Stimulated activated CD8-positive, alpha-beta memory T cell treated with anti-CD3 and anti-CD28 coated beads, Interleukin-12 subunit alpha, Interleukin-12 subunit beta, amount 100 ng/mL, for 1 hour (primary cell): ENCODE results near the gene FNDC8.
"Not testable (repeated sequence)": the region's sequence is repeated elsewhere in the genome, so short reads cannot be mapped to it uniquely, and the experiment has no call there.

Source experiments
- DNase-seq: peaks from one replicate; pipeline ENCODE4 v3.0.0-alpha.2; 2020; ENCODE audit warnings: low read depth

The FNDC8 gene

DNA sequence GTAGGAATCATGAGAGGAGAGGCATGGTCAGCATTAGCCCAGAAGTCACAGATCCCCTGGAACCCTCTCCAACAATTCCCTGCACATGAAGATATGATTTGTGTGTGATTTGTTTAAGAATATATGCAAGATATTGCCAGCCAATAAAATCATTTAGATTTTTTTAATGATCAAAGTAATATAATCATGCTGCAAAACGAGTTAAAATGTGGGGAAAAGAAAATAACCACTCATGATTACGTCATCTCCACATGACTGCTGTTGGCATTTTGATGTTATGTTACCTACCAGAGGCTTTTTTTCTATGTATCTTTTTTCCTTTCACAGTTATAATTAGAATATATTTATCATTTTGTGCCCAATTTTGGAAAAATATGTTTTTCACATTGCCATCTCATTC is 50.4 kb downstream of the FNDC8 start:
- no peak for DNase-seq

DNA sequence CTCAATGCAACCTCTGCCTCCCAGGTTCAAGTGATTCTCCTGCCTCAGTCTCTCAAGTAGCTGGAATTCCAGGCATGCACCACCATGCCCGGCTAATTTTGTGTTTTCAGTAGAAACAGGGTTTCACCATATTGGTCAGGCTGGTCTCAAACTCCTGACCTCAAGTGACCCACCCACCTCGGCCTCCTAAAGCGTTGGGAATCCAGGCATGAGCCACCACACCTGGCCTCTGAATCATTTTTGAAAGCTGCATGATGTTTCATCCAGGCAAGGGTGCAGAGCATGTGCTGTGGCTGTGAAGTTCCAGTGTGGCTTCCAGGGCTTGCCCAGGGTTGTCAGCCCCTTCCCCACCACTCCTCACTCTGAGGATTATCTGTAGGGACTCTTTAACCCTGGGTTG is 50.9 kb downstream of the FNDC8 start:
- not testable (repeated sequence) for DNase-seq

DNA sequence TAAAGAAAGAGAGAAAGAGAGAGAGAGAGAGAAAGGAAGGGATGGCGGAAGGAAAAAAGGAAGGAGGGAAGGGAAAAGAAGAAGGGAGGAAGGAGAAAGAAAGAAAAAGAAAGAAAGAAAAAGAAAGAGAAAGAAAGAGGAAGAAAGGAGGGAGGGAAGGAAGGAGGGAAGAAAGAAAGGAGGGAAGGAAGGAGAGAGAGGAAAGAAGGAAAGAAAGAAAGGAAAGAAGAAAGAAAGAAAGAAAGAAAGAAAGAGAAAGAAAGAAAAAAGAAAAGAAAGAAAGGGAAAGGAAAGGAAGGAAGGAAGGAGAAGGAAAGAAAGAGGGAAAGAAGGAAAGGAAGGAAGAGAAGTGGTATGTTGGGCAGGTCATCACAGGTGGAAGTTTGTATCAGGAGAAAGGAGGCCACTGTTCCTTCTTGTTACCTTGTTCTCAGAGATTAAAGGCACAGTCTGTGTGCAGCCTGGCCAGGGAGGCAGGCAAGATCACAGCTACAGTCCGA is 53.5 kb downstream of the FNDC8 start:
- DNase-seq = no peak

DNA sequence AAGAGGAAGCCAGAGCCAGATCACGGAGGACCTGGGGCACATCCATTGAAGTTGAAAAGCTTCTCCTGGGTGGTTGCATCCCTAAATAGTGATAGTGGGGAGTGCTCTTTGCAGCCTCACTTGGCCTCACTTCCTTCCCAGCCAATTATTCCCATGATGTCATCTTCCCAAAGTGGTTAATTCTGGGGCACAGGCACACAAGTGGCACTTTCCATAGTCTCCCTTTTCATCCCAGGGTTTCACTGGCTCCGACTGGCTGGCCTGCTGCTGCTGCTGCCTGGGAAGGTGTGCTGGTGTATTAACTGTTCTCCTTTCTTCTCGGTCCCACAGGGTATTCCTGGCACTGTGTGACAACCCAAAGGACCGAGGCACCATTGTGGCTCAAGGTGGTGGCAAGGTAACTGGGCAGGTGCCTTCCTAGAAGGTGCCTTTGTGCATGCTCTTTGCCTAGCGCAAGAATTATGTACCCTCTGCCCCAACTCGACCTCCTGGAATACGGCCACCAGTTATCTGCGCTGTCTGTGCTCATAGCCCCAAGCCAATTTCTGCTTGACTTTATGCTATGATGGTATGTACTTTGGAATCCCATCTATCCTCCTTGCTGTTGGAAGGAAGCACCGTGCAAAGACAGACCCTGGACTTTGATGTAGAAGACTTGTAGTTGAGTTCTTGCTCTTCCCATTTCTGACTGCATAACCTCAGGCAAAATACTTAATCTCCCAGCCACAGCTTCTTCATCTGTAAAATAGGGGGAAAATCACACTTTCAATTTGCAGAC is 54.4 kb downstream of the FNDC8 start:
- no peak for DNase-seq

DNA sequence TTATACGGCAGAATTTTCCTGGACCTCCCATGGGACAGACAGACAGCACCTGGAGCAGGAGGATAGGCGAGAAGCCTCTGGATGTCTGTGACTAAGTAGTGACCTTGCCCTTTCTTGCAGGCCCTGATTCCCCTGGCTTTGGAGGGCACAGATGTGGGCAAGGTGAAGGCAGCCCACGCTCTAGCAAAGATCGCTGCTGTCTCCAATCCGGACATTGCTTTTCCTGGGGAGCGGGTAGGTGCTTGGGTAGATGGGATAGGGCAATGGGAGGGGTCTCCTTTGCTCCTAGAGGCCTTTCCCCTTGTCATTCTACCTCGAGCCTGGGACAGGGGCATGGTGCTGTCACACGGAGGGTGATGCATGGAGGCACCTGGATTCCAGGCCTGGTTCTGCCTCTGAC is 55.5 kb downstream of the FNDC8 start:
- no peak for DNase-seq

DNA sequence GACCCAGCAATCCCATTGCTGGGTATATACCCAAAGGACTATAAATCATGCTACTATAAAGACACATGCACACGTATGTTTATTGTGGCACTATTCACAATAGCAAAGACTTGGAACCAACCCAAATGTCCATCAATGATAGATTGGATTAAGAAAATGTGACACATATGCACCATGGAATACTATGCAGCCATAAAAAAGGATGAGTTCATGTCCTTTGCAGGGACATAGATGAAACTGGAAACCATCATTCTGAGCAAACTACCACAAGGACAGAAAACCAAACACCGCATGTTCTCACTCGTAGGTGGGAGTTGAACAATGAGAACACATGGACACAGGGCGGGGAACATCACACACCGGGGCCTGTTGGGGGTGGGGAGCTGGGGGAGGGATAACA is 58.0 kb downstream of the FNDC8 start:
- not testable (repeated sequence) for DNase-seq
